ENCODE data around the gene PAPPA2. TPM values are rescaled to one million over a fixed set of nuclear protein-coding genes. Genes with fewer than 3 reads are reported as not detected.
"Not testable (repeated sequence)": the region's sequence is repeated elsewhere in the genome, so short reads cannot be mapped to it uniquely, and the experiment has no call there.

PAPPA2 gene
- under 1 TPM; 0.03 to 0.05 TPM for total RNA-seq

- Mint-ChIP-seq H3K9me3 (ENCODE audit: insufficient read depth) (no peaks in the 10 kb centered on the region), H3K4me3 (no peak within 1 kb of the TSS), H3K27ac (no peak within 1 kb of the TSS), H3K27me3 (ENCODE audit: low read depth) (no peaks in the 10 kb centered on the region), H3K36me3 (ENCODE audit: low read depth) (no peaks in the 10 kb centered on the region), H3K4me1 (ENCODE audit: low read depth) (no peaks in the 10 kb centered on the region)
- ChIA-PET POLR2A (no interaction called here), CTCF (no interaction called here)
- no peak for ATAC-seq
- no peak for DNase-seq
Observed at GRCh38 chr1:176462674-176463378, at the start of gene PAPPA2. Gene PAPPA2 (plus strand): TSS chr1:176463175. CDS start chr1:176556323, 93,148 bp downstream.

DNA sequence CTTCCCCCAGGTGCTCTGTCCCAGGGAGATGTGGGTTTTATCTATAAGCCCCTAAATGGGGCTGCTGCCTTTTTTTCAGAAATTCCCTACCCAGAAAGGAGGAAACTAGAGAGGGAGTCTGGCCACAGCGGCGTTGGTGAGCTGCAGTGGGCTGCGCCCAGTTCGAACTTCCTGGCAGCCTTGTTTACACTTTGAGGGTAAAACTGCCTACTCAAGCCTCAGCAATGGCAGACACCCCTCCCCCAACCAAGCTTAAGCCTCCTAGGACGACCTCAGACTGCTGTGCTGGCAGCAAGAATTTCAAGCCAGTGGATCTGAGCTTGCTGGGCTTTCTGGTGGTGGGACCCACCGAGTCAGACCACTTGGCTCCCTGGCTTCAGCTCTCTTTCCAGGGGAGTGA lies 46.2 kb upstream of the PAPPA2 start:
- H3K9me3 Mint-ChIP-seq (ENCODE audit: insufficient read depth): no peaks in the 10 kb centered on the region
- H3K36me3 Mint-ChIP-seq (ENCODE audit: low read depth): no peaks in the 10 kb centered on the region
- CTCF ChIA-PET: no interaction called here
- H3K27ac Mint-ChIP-seq: no peak overlapping the region
- H3K4me3 Mint-ChIP-seq: no peak overlapping the region
- no peaks in the 10 kb centered on the region for H3K27me3 Mint-ChIP-seq (ENCODE audit: low read depth)
- DNase-seq (no peak), ATAC-seq (no peak)
- POLR2A ChIA-PET: no interaction called here
- no peaks in the 10 kb centered on the region for H3K4me1 Mint-ChIP-seq (ENCODE audit: low read depth)

DNA sequence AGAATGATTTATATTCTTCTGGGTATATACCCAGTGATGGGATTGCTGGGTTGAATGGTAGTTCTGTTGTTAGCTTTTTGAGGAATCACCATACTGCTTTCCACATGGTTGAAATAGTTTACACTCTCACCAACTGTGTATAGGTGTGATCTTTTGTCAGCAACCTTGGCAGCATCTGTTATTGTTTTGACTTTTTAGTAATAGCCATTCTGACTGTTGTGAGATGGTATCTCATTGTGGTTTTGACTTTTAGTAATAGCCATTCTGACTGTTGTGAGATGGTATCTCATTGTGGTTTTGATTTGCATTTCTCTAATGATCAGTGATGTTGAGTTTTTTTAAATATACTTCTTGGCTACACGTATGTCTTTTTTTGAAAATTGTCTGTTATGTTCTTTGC lies 43.4 kb upstream of the PAPPA2 start:
- H3K9me3 Mint-ChIP-seq (ENCODE audit: insufficient read depth); POLR2A ChIA-PET; ATAC-seq; H3K4me1 Mint-ChIP-seq (ENCODE audit: low read depth); H3K36me3 Mint-ChIP-seq (ENCODE audit: low read depth); DNase-seq; H3K27me3 Mint-ChIP-seq (ENCODE audit: low read depth); H3K4me3 Mint-ChIP-seq; H3K27ac Mint-ChIP-seq; CTCF ChIA-PET: not testable (repeated sequence)

DNA sequence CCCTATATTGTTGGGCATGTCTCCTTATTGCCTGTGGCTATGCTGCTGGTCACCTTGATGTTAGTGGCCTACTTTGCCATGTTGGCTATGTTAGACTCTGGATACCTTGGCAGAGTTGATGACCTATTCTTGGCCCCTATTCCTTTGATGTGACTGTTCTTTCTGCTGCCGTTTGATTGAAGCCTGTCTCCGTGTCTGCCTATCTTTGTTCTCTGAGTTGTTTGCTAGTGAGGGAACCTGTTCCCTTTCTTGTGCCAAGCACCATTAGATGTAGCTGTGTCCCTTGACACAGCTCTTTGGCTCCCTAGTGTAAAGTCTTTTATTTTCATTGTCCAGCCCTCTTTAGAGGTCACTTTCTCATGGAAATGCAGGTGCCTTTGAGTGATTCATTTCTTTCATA lies 28.7 kb upstream of the PAPPA2 start:
- ChIA-PET CTCF (interaction anchor here (0.6 kb wide), 1 partner anchor 20 kb away, joined by 3 read pairs; no protein-coding TSS in a partner anchor), POLR2A (no interaction called here)
- Mint-ChIP-seq H3K27me3 (ENCODE audit: low read depth) (no peaks in the 10 kb centered on the region), H3K4me1 (ENCODE audit: low read depth) (no peaks in the 10 kb centered on the region), H3K4me3 (no peak overlapping the region), H3K36me3 (ENCODE audit: low read depth) (no peaks in the 10 kb centered on the region), H3K9me3 (ENCODE audit: insufficient read depth) (no peaks in the 10 kb centered on the region), H3K27ac (no peak overlapping the region)
- ATAC-seq (no peak), DNase-seq (no peak)

GRCh38 chr1:176436251-176436650 lies 26.7 kb upstream of the PAPPA2 start:
- Mint-ChIP-seq H3K4me3 (no peak overlapping the region), H3K4me1 (ENCODE audit: low read depth) (no peaks in the 10 kb centered on the region), H3K36me3 (ENCODE audit: low read depth) (no peaks in the 10 kb centered on the region), H3K9me3 (ENCODE audit: insufficient read depth) (no peaks in the 10 kb centered on the region), H3K27me3 (ENCODE audit: low read depth) (no peaks in the 10 kb centered on the region), H3K27ac (no peak overlapping the region)
- no peak for DNase-seq
- ChIA-PET POLR2A (no interaction called here), CTCF (no interaction called here)
- no peak for ATAC-seq

DNA sequence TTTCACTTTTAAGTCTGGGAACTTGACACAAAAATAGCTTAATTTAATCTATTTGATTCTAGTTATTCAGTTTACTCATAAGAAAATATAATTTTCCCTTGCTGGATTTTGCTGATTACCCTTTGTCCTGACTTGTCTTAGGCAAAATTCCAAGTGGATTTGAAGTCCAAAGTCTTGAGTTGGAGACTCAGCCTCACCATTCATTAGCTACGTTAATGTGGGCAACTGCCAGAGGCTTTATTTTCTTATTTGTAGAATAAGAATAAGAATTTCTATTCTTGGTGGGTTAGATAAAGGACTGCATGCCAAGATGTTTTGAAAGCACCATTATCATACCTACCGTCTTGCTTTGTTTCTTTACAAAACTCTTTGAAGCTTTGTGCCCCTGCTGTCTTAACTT lies 22.8 kb upstream of the PAPPA2 start:
- ChIA-PET POLR2A (no interaction called here), CTCF (no interaction called here)
- Mint-ChIP-seq H3K36me3 (ENCODE audit: low read depth) (no peaks in the 10 kb centered on the region), H3K27me3 (ENCODE audit: low read depth) (no peaks in the 10 kb centered on the region), H3K4me1 (ENCODE audit: low read depth) (no peaks in the 10 kb centered on the region), H3K4me3 (no peak overlapping the region), H3K9me3 (ENCODE audit: insufficient read depth) (no peaks in the 10 kb centered on the region), H3K27ac (no peak overlapping the region)
- DNase-seq (no peak), ATAC-seq (no peak)

GRCh38 chr1:176444286-176444685 lies 18.7 kb upstream of the PAPPA2 start:
- no peak for DNase-seq
- Mint-ChIP-seq H3K9me3 (ENCODE audit: insufficient read depth) (no peaks in the 10 kb centered on the region), H3K4me3 (no peak overlapping the region), H3K4me1 (ENCODE audit: low read depth) (no peaks in the 10 kb centered on the region), H3K27ac (no peak overlapping the region), H3K36me3 (ENCODE audit: low read depth) (no peaks in the 10 kb centered on the region), H3K27me3 (ENCODE audit: low read depth) (no peaks in the 10 kb centered on the region)
- ChIA-PET POLR2A (no interaction called here), CTCF (interaction anchor here (0.7 kb wide), 1 partner anchor 18 kb away, joined by 3 read pairs; no protein-coding TSS in a partner anchor)
- ATAC-seq: no peak

- H3K27ac Mint-ChIP-seq: no peak overlapping the region
- no peak overlapping the region for H3K4me3 Mint-ChIP-seq
- ATAC-seq (no peak), DNase-seq (no peak)
- no peaks in the 10 kb centered on the region for H3K36me3 Mint-ChIP-seq (ENCODE audit: low read depth)
- no peaks in the 10 kb centered on the region for H3K4me1 Mint-ChIP-seq (ENCODE audit: low read depth)
- H3K9me3 Mint-ChIP-seq (ENCODE audit: insufficient read depth): no peaks in the 10 kb centered on the region
- ChIA-PET POLR2A (no interaction called here), CTCF (no interaction called here)
- no peaks in the 10 kb centered on the region for H3K27me3 Mint-ChIP-seq (ENCODE audit: low read depth)
Observed at GRCh38 chr1:176445402-176445801, 17.6 kb upstream of the PAPPA2 start.

- no peaks in the 10 kb centered on the region for H3K36me3 Mint-ChIP-seq (ENCODE audit: low read depth)
- ChIA-PET CTCF (no interaction called here), POLR2A (no interaction called here)
- ATAC-seq: no peak
- no peaks in the 10 kb centered on the region for H3K27me3 Mint-ChIP-seq (ENCODE audit: low read depth)
- H3K4me3 Mint-ChIP-seq: no peak overlapping the region
- H3K4me1 Mint-ChIP-seq (ENCODE audit: low read depth): no peaks in the 10 kb centered on the region
- no peaks in the 10 kb centered on the region for H3K9me3 Mint-ChIP-seq (ENCODE audit: insufficient read depth)
- H3K27ac Mint-ChIP-seq: no peak overlapping the region
- DNase-seq: no peak
Observed at GRCh38 chr1:176448340-176448739, 14.6 kb upstream of the PAPPA2 start.

DNA sequence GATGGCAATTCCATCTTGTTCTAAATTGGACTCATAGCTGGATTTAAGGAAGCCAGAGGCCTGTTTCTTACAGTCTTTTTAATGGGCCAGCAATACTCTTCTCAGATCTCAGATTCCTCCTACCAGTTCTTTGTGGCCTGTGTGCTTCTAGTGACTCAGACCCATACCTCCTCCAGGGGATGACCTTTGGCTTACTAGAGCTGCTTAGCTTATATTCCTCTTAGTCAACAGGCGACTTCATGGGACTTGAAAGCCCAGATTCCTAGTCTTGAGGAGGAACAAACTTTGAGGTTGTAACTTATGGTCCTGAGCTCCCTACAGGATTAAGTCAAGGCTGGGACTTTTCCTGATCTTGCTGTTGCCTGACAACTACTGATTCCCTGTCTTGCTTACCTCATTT lies 12.4 kb upstream of the PAPPA2 start:
- ChIA-PET POLR2A (no interaction called here), CTCF (no interaction called here)
- Mint-ChIP-seq H3K9me3 (ENCODE audit: insufficient read depth) (no peaks in the 10 kb centered on the region), H3K27me3 (ENCODE audit: low read depth) (no peaks in the 10 kb centered on the region), H3K36me3 (ENCODE audit: low read depth) (no peaks in the 10 kb centered on the region), H3K4me1 (ENCODE audit: low read depth) (no peaks in the 10 kb centered on the region), H3K4me3 (no peak overlapping the region), H3K27ac (no peak overlapping the region)
- DNase-seq (no peak), ATAC-seq (no peak)

DNA sequence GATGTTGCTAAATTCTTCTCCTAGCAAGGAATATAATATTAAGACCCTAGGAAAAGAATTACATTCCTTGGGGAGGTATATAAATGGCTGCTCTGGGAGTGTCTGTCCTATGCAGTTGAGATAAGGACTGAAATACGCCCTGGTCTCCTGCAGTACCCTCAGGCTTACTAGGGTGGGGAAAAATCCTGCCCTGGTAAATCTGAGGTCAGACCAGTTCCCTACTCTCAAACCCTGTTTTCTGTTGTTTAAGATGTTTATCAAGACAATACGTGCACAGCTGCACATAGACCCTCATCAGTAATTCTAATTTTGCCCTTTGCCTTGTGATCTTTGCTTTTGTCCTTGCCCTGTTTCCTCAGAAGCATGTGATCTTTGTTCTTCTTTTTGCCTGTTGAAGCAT lies 11.2 kb upstream of the PAPPA2 start:
- H3K4me1 Mint-ChIP-seq (ENCODE audit: low read depth); DNase-seq; POLR2A ChIA-PET; CTCF ChIA-PET; H3K4me3 Mint-ChIP-seq; H3K27me3 Mint-ChIP-seq (ENCODE audit: low read depth); H3K36me3 Mint-ChIP-seq (ENCODE audit: low read depth); ATAC-seq; H3K9me3 Mint-ChIP-seq (ENCODE audit: insufficient read depth); H3K27ac Mint-ChIP-seq: not testable (repeated sequence)

DNA sequence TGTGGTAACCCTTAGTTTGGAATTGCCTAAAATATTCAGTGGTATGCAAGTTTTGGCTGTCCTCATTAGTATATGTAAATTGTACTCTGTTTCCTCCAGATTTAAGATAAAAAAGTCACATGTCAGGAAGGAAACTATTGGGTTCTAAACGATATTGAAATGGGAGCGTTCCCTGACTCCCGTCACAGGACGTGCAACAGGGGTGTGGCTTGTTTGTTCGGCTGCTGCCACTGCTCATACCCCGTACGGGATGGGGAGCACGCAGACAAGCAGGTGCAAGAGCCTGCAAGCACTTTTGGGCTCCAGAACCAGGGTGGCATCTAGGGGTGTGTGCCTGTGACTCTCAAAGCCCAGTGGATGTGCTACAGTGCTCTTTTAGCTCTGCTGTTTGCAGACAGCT lies 6.2 kb upstream of the PAPPA2 start:
- Mint-ChIP-seq H3K36me3 (ENCODE audit: low read depth) (no peaks in the 10 kb centered on the region), H3K9me3 (ENCODE audit: insufficient read depth) (no peaks in the 10 kb centered on the region), H3K27ac (no peak overlapping the region), H3K4me3 (no peak overlapping the region), H3K27me3 (ENCODE audit: low read depth) (no peaks in the 10 kb centered on the region), H3K4me1 (ENCODE audit: low read depth) (no peaks in the 10 kb centered on the region)
- no peak for ATAC-seq
- POLR2A ChIA-PET: no interaction called here
- CTCF ChIA-PET: no interaction called here
- DNase-seq: no peak
